Transverse colon (tissue), 4 donors: ENCODE measurements around the gene KLHDC8A. TPM values are rescaled to one million over a fixed set of nuclear protein-coding genes. Genes with fewer than 3 reads are reported as not detected.

Experiments used
- DNase-seq: peaks from one replicate; pipeline ENCODE4 v3.0.0-alpha.2; 2019
- H3K27ac ChIP-seq, 4 donors: fragments of 200-600 bp; sonication (generic); 2 replicates each; pipeline ENCODE4 v1.5.1; 2016 to 2018; ENCODE audit warnings: inconsistent platforms in 4 of 4
- H3K27me3 ChIP-seq: fragments of 200-600 bp; sonication (generic); 2 replicates; pipeline ENCODE4 v1.5.1; 2017; ENCODE audit warnings: inconsistent platforms
- H3K36me3 ChIP-seq, 4 donors: fragments of 200-600 bp; sonication (generic); 2 replicates each; pipeline ENCODE4 v1.5.1; 2017 to 2019; ENCODE audit warnings: inconsistent platforms in 4 of 4
- H3K4me1 ChIP-seq, 4 donors: fragments of 200-600 bp; sonication (generic); 2 replicates each; pipeline ENCODE4 v1.5.1; 2017 to 2020; ENCODE audit warnings: inconsistent platforms in 4 of 4
- H3K4me3 ChIP-seq, 4 donors: fragments of 200-600 bp; sonication (generic); 1 replicate in 1 of 4; 2 replicates in 3 of 4; pipeline versions ENCODE4 v1.5.1 to v1.6.1; 2017 to 2019; ENCODE audit warnings: inconsistent platforms in 4 of 4
- H3K9me3 ChIP-seq, 2 donors: fragments of 200-600 bp; sonication (generic); 2 replicates each; pipeline ENCODE4 v1.5.1; 2017 to 2019; ENCODE audit warnings: inconsistent platforms in 2 of 2
- CTCF ChIP-seq, 5 experiments: fragments of 200-600 bp in 3 of 5; fragments of 450-650 bp in 2 of 5; sonication (generic) in 3 of 5; IDR thresholded peaks; 1 replicate in 2 of 5; 2 replicates in 3 of 5; pipeline ENCODE4 v1.5.1; 2016 to 2017; ENCODE audit warnings: antibody characterized with exemption in 5 of 5, inconsistent platforms in 3 of 5, mild to moderate bottlenecking in 2 of 5, moderate library complexity in 1 of 5
- EP300 ChIP-seq: sonication (generic); formaldehyde crosslinking; IDR thresholded peaks from one replicate; pipeline ENCODE4 v1.6.1; 2017; ENCODE audit warnings: antibody characterized with exemption, low read depth
- POLR2A ChIP-seq: fragments of 450-650 bp; IDR thresholded peaks from one replicate; pipeline ENCODE4 v1.6.1; 2016; ENCODE audit warnings: antibody characterized with exemption, mild to moderate bottlenecking, moderate library complexity
- POLR2AphosphoS5 ChIP-seq, 3 donors: sonication (generic); formaldehyde crosslinking; IDR thresholded peaks; one replicate each; pipeline ENCODE4 v1.6.1; 2016; ENCODE audit warnings: antibody characterized with exemption in 3 of 3
- WGBS, 2 donors: methylation state at CpG; one replicate each; pipeline ENCODE4 v1.1.5; 2018; ENCODE audit warnings: low coverage in 1 of 2; 5-methylcytosine and 5-hydroxymethylcytosine counted together
- in situ Hi-C, 4 donors: fragments of 200-750 bp; cut with MboI; loops; one replicate each; pipeline versions ENCODE4 v1.15.0 to v1.15.1; 2017; ENCODE audit warnings: low sequenced_read_pairs in 3 of 4, low pct_ligation_motif_present in 1 of 4, low pct_unique_long_range_greater_than_20kb in 1 of 4
- intact Hi-C: fragments of 100-400 bp; cut with DNase I; formaldehyde crosslinking; loops from one replicate; pipeline ENCODE4 v1.15.1; 2023; ENCODE audit warnings: low total_unique reads
- small RNA-seq, 4 donors: library from RNA; depleted of rRNA; stranded (forward); fragments of <200 nt; gene quantifications; one replicate each; pipeline ENCODE3, GENCODE V24; 2016
- total RNA-seq, 4 donors: library from RNA; depleted of rRNA; stranded (reverse); fragments of >200 nt; gene quantifications; one replicate each; pipeline ENCODE4 v1.1.0, GENCODE V29; 2016

Gene KLHDC8A
- total RNA-seq, 4 donors from 2014 or later = 0.32 to 0.41 TPM; not detected in 2

DNA sequence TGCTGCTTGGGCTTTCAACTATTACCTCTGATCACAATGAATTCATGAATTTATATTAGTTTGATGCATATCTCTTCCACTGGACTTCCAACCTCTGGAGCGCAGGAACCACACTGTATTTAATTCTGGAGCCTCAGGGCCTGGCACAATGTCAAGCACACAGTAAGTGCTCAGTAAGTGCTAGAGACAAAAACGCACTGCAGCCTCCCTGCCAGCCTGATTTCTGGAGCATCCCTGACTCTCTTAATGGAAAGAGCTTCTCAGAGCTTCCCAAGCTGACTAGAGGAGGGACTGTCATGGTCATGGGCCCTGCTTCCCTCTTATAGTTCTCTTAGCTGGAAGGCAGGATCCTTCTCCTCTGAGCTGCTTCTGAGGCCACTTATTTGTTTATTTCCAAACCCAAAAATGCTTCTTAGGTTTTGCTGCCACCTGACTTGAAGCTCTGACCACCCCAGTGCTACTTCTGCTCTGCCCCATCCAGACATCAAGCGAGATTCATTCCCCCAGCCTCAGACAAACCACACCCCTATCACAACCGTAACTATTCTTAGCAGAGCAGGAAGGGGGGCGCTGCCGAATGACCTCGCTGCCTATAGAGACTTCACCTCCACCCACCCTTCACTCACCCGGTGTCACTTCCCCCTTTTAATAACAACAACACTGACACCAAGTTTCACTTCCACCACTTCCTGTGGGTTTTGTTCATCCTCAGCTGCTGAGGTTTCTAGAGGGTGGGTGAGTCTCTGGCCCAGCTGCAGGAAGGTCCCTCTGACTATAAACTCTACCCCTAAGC lies 68.8 kb downstream of the KLHDC8A start:
- Histone ChIP-seq H3K9me3 (no peaks in the 10 kb centered on the region), H3K36me3 (no peaks in the 10 kb centered on the region), H3K27me3 (no peaks in the 10 kb centered on the region), H3K27ac (peak overlapping the region; percentile 30 to 75 (median 70)), H3K4me3 (no peak overlapping the region), H3K4me1 (peaks cover 11 to 45% (median 18%) of the 10 kb centered on the region in 4 donors)
- in situ Hi-C loops = no loop called here
- 53 to 100% methylated on average over 1 to 8 of the region's 8 CpGs for WGBS, 2 donors
- intact Hi-C loops = no loop called here
- peak; percentile 78 for DNase-seq
- TF ChIP-seq EP300 = no peak
- TF ChIP-seq CTCF (IDR thresholded peaks at IDR 0.05) = no peak
- TF ChIP-seq POLR2A = no peak
- TF ChIP-seq POLR2AphosphoS5 (IDR thresholded peaks at IDR 0.05) = no peak

GRCh38 chr1:205287076-205287475 lies 69.6 kb downstream of the KLHDC8A start:
- no peak for TF ChIP-seq POLR2A
- no peak for TF ChIP-seq POLR2AphosphoS5 (IDR thresholded peaks at IDR 0.05)
- TF ChIP-seq CTCF (IDR thresholded peaks at IDR 0.05) = no peak
- no peak for TF ChIP-seq EP300
- in situ Hi-C loops = no loop called here
- Histone ChIP-seq H3K4me1 (peaks cover 11 to 45% (median 18%) of the 10 kb centered on the region in 4 donors), H3K4me3 (no peak overlapping the region), H3K9me3 (no peaks in the 10 kb centered on the region), H3K27me3 (no peaks in the 10 kb centered on the region), H3K27ac (peak overlapping the region; percentile 66 to 75 (median 70)), H3K36me3 (no peaks in the 10 kb centered on the region)
- no peak for DNase-seq
- WGBS, 2 donors = 82% methylated on average over 3 of the region's 3 CpGs; no CpG with 5 or more reads in 1 of the 2 donors
- intact Hi-C loops = no loop called here

GRCh38 chr1:205286335-205286950 lies 70.3 kb downstream of the KLHDC8A start:
- in situ Hi-C loops = no loop called here
- no peak overlapping the region for H3K4me3 ChIP-seq
- intact Hi-C loops = no loop called here
- peak overlapping the region; percentile 66 to 75 (median 70) for H3K27ac ChIP-seq
- peak; percentile 75 for DNase-seq
- peaks cover 11 to 45% (median 18%) of the 10 kb centered on the region in 4 donors for H3K4me1 ChIP-seq
- 65% methylated on average over 8 of the region's 9 CpGs; no CpG with 5 or more reads in 1 of the 2 donors for WGBS, 2 donors
- H3K36me3 ChIP-seq = no peaks in the 10 kb centered on the region
- no peaks in the 10 kb centered on the region for H3K9me3 ChIP-seq
- no peak for TF ChIP-seq CTCF (IDR thresholded peaks at IDR 0.05)
- no peaks in the 10 kb centered on the region for H3K27me3 ChIP-seq

Small RNA genes lying within 50 kb of the gene (small RNA-seq; reads per million reads assigned to genes)
- 0 reads per million in 4 donors for gene SNRPGP10

Other genes with a start within 250 kb of the KLHDC8A start
- 10 to 100 TPM in 2 of 4 donors, 1 to 10 TPM in 2; 4.0 to 15.6 (median 10.2) TPM for gene RBBP5, start 234.9 kb downstream of the KLHDC8A start, total RNA-seq
- gene DSTYK, start 145.2 kb downstream of the KLHDC8A start, total RNA-seq = 1 to 10 TPM; 2.2 to 9.8 (median 6.5) TPM
- gene TMCC2, start 129.0 kb downstream of the KLHDC8A start, total RNA-seq = 1 to 10 TPM in 2 of 4 donors, under 1 TPM in 1, not detected in 1; 0.80 to 1.2 (median 1.1) TPM
- 10 to 100 TPM; 12.5 to 46.8 (median 24.4) TPM for gene NUAK2, start 35.2 kb downstream of the KLHDC8A start, total RNA-seq
- not detected for gene LEMD1, start 65.1 kb upstream of the KLHDC8A start, total RNA-seq
- gene BLACAT1, start 99.1 kb upstream of the KLHDC8A start, total RNA-seq = under 1 TPM in 1 of 4 donors, not detected in 3; 0.48 TPM
- 100 to 1,000 TPM in 1 of 4 donors, 10 to 100 TPM in 3; 28.8 to 112 (median 33.5) TPM for gene CDK18, start 147.7 kb upstream of the KLHDC8A start, total RNA-seq